ENCODE results near the gene GOLGA6A.
A peak's percentile ranks its signal among the peaks of the same experiment; 100 is the strongest.

GRCh38 chr15:74127255-74127953 is 45.1 kb upstream of the GOLGA6A start:
- no peak for TF ChIP-seq FOSL1 (tag; conservative IDR thresholded peaks at IDR 0.05)
- no peak for TF ChIP-seq CREB3L1 (IDR thresholded peaks at IDR 0.05; ENCODE audit: borderline replicate concordance, low read depth)
- TF ChIP-seq ZNF217 (CRISPR knock-in tag; IDR thresholded peaks at IDR 0.05) = no peak
- no peak for TF ChIP-seq POLR2A (conservative IDR thresholded peaks at IDR 0.05)
- TF ChIP-seq NFIC (IDR thresholded peaks at IDR 0.05) = no peak
- TF ChIP-seq VEZF1 (CRISPR knock-in tag; IDR thresholded peaks at IDR 0.05) = 0 out of 2 replicates have a peak, but pooled peaks have one; percentile 28
- TF ChIP-seq ARHGAP35 (IDR thresholded peaks at IDR 0.05; ENCODE audit: partially characterized antibody) = no peak
- no peak for TF ChIP-seq ELF1 (tag; IDR thresholded peaks at IDR 0.05)
- no peak for TF ChIP-seq ATF2 (CRISPR knock-in tag; IDR thresholded peaks at IDR 0.05)
- peak; percentile 39; the same call in 1 of the 2 replicates for TF ChIP-seq ZNF263 (CRISPR knock-in tag; IDR thresholded peaks at IDR 0.05; ENCODE audit: borderline replicate concordance)

Measured in K562 (cell line).